RWPE2 (cell line): Measurements from ENCODE around the gene SV2B.
A peak's percentile ranks its signal among the peaks of the same experiment; 100 is the strongest.

Source experiments
- ATAC-seq: fragments of 200-7000 bp; cut with Tn5 transposase; 3 replicates; pipeline ENCODE4 v1.9.1; 2021; ENCODE audit warnings: low read depth
- DNase-seq: peaks from one replicate; pipeline ENCODE4 v3.0.0-alpha.2; 2020; ENCODE audit warnings: low spot score
- H3K27ac ChIP-seq: fragments of 450-650 bp; 2 replicates; pipeline ENCODE4 v1.5.1; 2017; ENCODE audit warnings: mild to moderate bottlenecking; ENCODE audit not compliant: poor library complexity, severe bottlenecking
- H3K27me3 ChIP-seq: fragments of 250-450 bp; sonication (Bioruptor Pico); 2 replicates; pipeline ENCODE4 v1.5.1; 2021; ENCODE audit warnings: mild to moderate bottlenecking, moderate library complexity; ENCODE audit not compliant: insufficient read depth, poor library complexity, severe bottlenecking
- H3K36me3 ChIP-seq: fragments of 250-450 bp; sonication (Bioruptor Pico); 2 replicates; pipeline ENCODE4 v1.5.1; 2020; ENCODE audit warnings: low read depth, mild to moderate bottlenecking, moderate library complexity
- H3K4me1 ChIP-seq: fragments of 250-450 bp; sonication (Bioruptor Pico); 2 replicates; pipeline ENCODE4 v1.5.1; 2021; ENCODE audit warnings: mild to moderate bottlenecking, moderate library complexity; ENCODE audit not compliant: insufficient read depth, poor library complexity, severe bottlenecking
- H3K4me3 ChIP-seq: fragments of 250-450 bp; sonication (Bioruptor Pico); 2 replicates; pipeline ENCODE4 v1.5.1; 2021; ENCODE audit warnings: mild to moderate bottlenecking, moderate library complexity; ENCODE audit not compliant: severe bottlenecking
- H3K9me3 ChIP-seq: fragments of 250-450 bp; sonication (Bioruptor Pico); 2 replicates; pipeline ENCODE4 v1.5.1; 2021; ENCODE audit warnings: mild to moderate bottlenecking, moderate library complexity; ENCODE audit not compliant: severe bottlenecking
- CTCF ChIP-seq: fragments of 450-650 bp; IDR thresholded peaks from one replicate; pipeline ENCODE4 v1.5.1; 2017; ENCODE audit warnings: mild to moderate bottlenecking, moderate library complexity; ENCODE audit not compliant: poor library complexity, severe bottlenecking

Gene SV2B

GRCh38 chr15:91224755-91225380, 124.8 kb downstream of the SV2B start:
- peak; percentile 84 for TF ChIP-seq CTCF
- DNase-seq (no peak), ATAC-seq (peak; percentile 46; the same call in 1 of the 3 replicates)

GRCh38 chr15:91225741-91226140, 125.7 kb downstream of the SV2B start:
- Histone ChIP-seq H3K27me3 (peaks cover 9% of the 10 kb centered on the region), H3K36me3 (no peaks in the 10 kb centered on the region), H3K9me3 (no peaks in the 10 kb centered on the region), H3K27ac (no peak overlapping the region), H3K4me1 (no peaks in the 10 kb centered on the region), H3K4me3 (no peak overlapping the region)
- ATAC-seq (no peak), DNase-seq (no peak)
- TF ChIP-seq CTCF: no peak

More at GRCh38 chr15:91224755-91225380, 124.8 kb downstream of the SV2B start:
- Histone ChIP-seq H3K4me1 (no peaks in the 10 kb centered on the region), H3K27ac (no peak overlapping the region), H3K27me3 (peaks cover 11% of the 10 kb centered on the region), H3K4me3 (no peak overlapping the region), H3K9me3 (no peaks in the 10 kb centered on the region), H3K36me3 (no peaks in the 10 kb centered on the region)

- Histone ChIP-seq H3K9me3 (no peaks in the 10 kb centered on the region), H3K4me3 (no peak overlapping the region), H3K36me3 (no peaks in the 10 kb centered on the region), H3K4me1 (no peaks in the 10 kb centered on the region), H3K27ac (no peak overlapping the region), H3K27me3 (peaks cover 16% of the 10 kb centered on the region)
- DNase-seq (no peak), ATAC-seq (no peak)
- TF ChIP-seq CTCF: no peak
These were observed 127.1 kb downstream of the SV2B start for GRCh38 chr15:91227117-91227516.

GRCh38 chr15:91227766-91228165, 127.7 kb downstream of the SV2B start:
- no peak overlapping the region for H3K4me3 ChIP-seq
- no peaks in the 10 kb centered on the region for H3K4me1 ChIP-seq
- no peak overlapping the region for H3K27ac ChIP-seq
- H3K9me3 ChIP-seq: no peaks in the 10 kb centered on the region
- DNase-seq (no peak), ATAC-seq (no peak)
- no peaks in the 10 kb centered on the region for H3K36me3 ChIP-seq
- peaks cover 19% of the 10 kb centered on the region for H3K27me3 ChIP-seq
- no peak for TF ChIP-seq CTCF

- no peak for TF ChIP-seq CTCF
- Histone ChIP-seq H3K9me3 (no peaks in the 10 kb centered on the region), H3K4me1 (no peaks in the 10 kb centered on the region), H3K27ac (no peak overlapping the region), H3K36me3 (no peaks in the 10 kb centered on the region), H3K4me3 (no peak overlapping the region), H3K27me3 (peaks cover 19% of the 10 kb centered on the region)
- no peak for ATAC-seq
- no peak for DNase-seq
These were observed 128.3 kb downstream of the SV2B start for GRCh38 chr15:91228383-91228782.
